Nephron (organoid): Measurements from ENCODE around the gene MOV10L1.
A peak's percentile ranks its signal among the peaks of the same experiment; 100 is the strongest.

ENCODE experiments used
- H3K27ac Mint-ChIP-seq, 3 experiments: 2 replicates each; pipeline ENCODE4 v1.8.0; 2020; ENCODE audit warnings: mixed read lengths in 3 of 3, mild to moderate bottlenecking in 2 of 3, moderate library complexity in 1 of 3
- H3K27me3 Mint-ChIP-seq: 2 replicates; pipeline ENCODE4 v1.8.0; 2021; ENCODE audit warnings: low read depth, mild to moderate bottlenecking, moderate library complexity, mixed read lengths
- H3K36me3 Mint-ChIP-seq: 2 replicates; pipeline ENCODE4 v1.8.0; 2020; ENCODE audit warnings: low read depth, mixed read lengths
- H3K4me1 Mint-ChIP-seq: 2 replicates; pipeline ENCODE4 v1.8.0; 2020; ENCODE audit warnings: mixed read lengths
- H3K4me3 Mint-ChIP-seq, 3 experiments: 2 replicates each; pipeline ENCODE4 v1.8.0; 2020; ENCODE audit warnings: mild to moderate bottlenecking in 3 of 3, mixed read lengths in 3 of 3, moderate library complexity in 2 of 3
- H3K9me3 Mint-ChIP-seq: 2 replicates; pipeline ENCODE4 v1.8.0; 2020; ENCODE audit warnings: mixed read lengths
- CTCF ChIP-seq, 3 experiments: fragments of 200-600 bp; sonication (generic); IDR thresholded peaks; one replicate each; pipeline ENCODE4 v1.5.0; 2021; ENCODE audit warnings: antibody characterized with exemption in 3 of 3; ENCODE audit not compliant: unreplicated experiment in 3 of 3

Gene MOV10L1

GRCh38 chr22:50138041-50138440 is 48.2 kb downstream of the MOV10L1 start:
- peaks cover 3% of the 10 kb centered on the region for H3K27me3 Mint-ChIP-seq
- TF ChIP-seq CTCF (IDR thresholded peaks at IDR 0.05; ENCODE audit: unreplicated experiment in 3 of 3): no peak
- no peak overlapping the region for H3K4me3 Mint-ChIP-seq
- H3K36me3 Mint-ChIP-seq: no peaks in the 10 kb centered on the region
- H3K4me1 Mint-ChIP-seq: peaks cover 10% of the 10 kb centered on the region
- H3K9me3 Mint-ChIP-seq: peaks cover 3% of the 10 kb centered on the region
- no peak overlapping the region for H3K27ac Mint-ChIP-seq

- no peak for TF ChIP-seq CTCF (IDR thresholded peaks at IDR 0.05; ENCODE audit: unreplicated experiment in 3 of 3)
- Mint-ChIP-seq H3K9me3 (peaks cover 3% of the 10 kb centered on the region), H3K27ac (no peak overlapping the region), H3K4me3 (no peak overlapping the region), H3K4me1 (peaks cover 10% of the 10 kb centered on the region), H3K36me3 (no peaks in the 10 kb centered on the region), H3K27me3 (peaks cover 13% of the 10 kb centered on the region)
Observed at GRCh38 chr22:50138988-50139387, 49.2 kb downstream of the MOV10L1 start.

- Mint-ChIP-seq H3K27me3 (peaks cover 18% of the 10 kb centered on the region), H3K4me1 (peaks cover 10% of the 10 kb centered on the region), H3K36me3 (no peaks in the 10 kb centered on the region), H3K4me3 (no peak overlapping the region), H3K27ac (no peak overlapping the region), H3K9me3 (peaks cover 3% of the 10 kb centered on the region)
- no peak for TF ChIP-seq CTCF (IDR thresholded peaks at IDR 0.05; ENCODE audit: unreplicated experiment in 3 of 3)
Observed at GRCh38 chr22:50139843-50140415, 50.1 kb downstream of the MOV10L1 start.

GRCh38 chr22:50140615-50141014 is 50.8 kb downstream of the MOV10L1 start:
- Mint-ChIP-seq H3K27ac (no peak overlapping the region), H3K4me1 (peaks cover 15% of the 10 kb centered on the region), H3K27me3 (peaks cover 18% of the 10 kb centered on the region), H3K4me3 (no peak overlapping the region), H3K9me3 (peaks cover 3% of the 10 kb centered on the region), H3K36me3 (no peaks in the 10 kb centered on the region)
- TF ChIP-seq CTCF (IDR thresholded peaks at IDR 0.05; ENCODE audit: unreplicated experiment in 3 of 3): no peak

- Mint-ChIP-seq H3K9me3 (peaks cover 3% of the 10 kb centered on the region), H3K4me3 (no peak overlapping the region), H3K4me1 (peaks cover 15% of the 10 kb centered on the region), H3K27me3 (peaks cover 18% of the 10 kb centered on the region), H3K36me3 (no peaks in the 10 kb centered on the region), H3K27ac (no peak overlapping the region)
- no peak for TF ChIP-seq CTCF (IDR thresholded peaks at IDR 0.05; ENCODE audit: unreplicated experiment in 3 of 3)
Observed at GRCh38 chr22:50141462-50141861, 51.7 kb downstream of the MOV10L1 start.

- H3K27me3 Mint-ChIP-seq: peaks cover 18% of the 10 kb centered on the region
- H3K36me3 Mint-ChIP-seq: no peaks in the 10 kb centered on the region
- TF ChIP-seq CTCF (IDR thresholded peaks at IDR 0.05; ENCODE audit: unreplicated experiment in 3 of 3): peak in 2 of 3 experiments; percentile 19 to 51
Observed at GRCh38 chr22:50141891-50142363, 52.1 kb downstream of the MOV10L1 start.

More at GRCh38 chr22:50141891-50142363, 52.1 kb downstream of the MOV10L1 start:
- H3K4me3 Mint-ChIP-seq: peak overlapping the region in 1 of 3 experiments; percentile 9
- H3K4me1 Mint-ChIP-seq: peaks cover 15% of the 10 kb centered on the region
- H3K9me3 Mint-ChIP-seq: peaks cover 3% of the 10 kb centered on the region
- peak overlapping the region in 2 of 3 experiments; percentile 3 to 6 for H3K27ac Mint-ChIP-seq
